ENCODE measurements around the gene FSTL4. TPM values are rescaled to one million over a fixed set of nuclear protein-coding genes. Genes with fewer than 3 reads are reported as not detected.

FSTL4 gene
- total and polyA plus RNA-seq, 2 of the 13 experiments (the other 11 are each of a cell fraction or from before 2014, with no cell fraction given): 2.1 to 3.0 TPM

DNA sequence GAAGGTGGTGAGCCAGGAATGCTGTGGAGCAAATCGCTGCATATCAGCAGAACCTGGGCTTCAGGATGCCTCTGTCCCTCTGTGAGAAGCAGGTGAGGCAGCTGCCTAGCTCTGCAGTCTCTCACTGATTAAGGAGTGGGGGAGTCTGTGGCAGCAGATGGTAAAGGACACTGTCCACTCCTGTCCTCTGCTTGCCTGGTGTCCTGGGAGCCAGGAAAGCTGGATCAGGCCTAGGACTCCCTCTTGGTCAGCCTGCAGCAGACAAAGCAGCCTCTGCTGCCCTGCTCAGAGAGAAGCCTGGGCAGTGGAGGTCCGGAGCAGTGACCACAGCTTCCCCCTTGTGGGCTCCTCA, 345.8 kb downstream of the FSTL4 start (continued):
- TF ChIP-seq JUND (CRISPR knock-in tag; IDR thresholded peaks at IDR 0.05) (no peak), TP53 (CRISPR knock-in tag; conservative IDR thresholded peaks at IDR 0.05) (no peak), ZFP36 (IDR thresholded peaks at IDR 0.05; ENCODE audit: borderline replicate concordance, low read depth, low read length, partially characterized antibody) (no peak), GPN1 (CRISPR knock-in tag; IDR thresholded peaks at IDR 0.05; ENCODE audit: borderline replicate concordance) (no peak), ZC3H4 (CRISPR knock-in tag; IDR thresholded peaks at IDR 0.05; ENCODE audit: borderline replicate concordance) (no peak), ZNF550 (CRISPR knock-in tag; IDR thresholded peaks at IDR 0.05; ENCODE audit: borderline replicate concordance) (no peak), NAIF1 (CRISPR knock-in tag; IDR thresholded peaks at IDR 0.05; ENCODE audit: borderline replicate concordance) (no peak), MED1 (CRISPR knock-in tag; IDR thresholded peaks at IDR 0.05) (no peak), ZNF589 (CRISPR knock-in tag; conservative IDR thresholded peaks at IDR 0.05) (no peak), EZH2 (conservative IDR thresholded peaks at IDR 0.05; ENCODE audit: low read depth, low read length) (0 out of 2 replicates have a peak, but pooled peaks have one; percentile 31), TBX2 (CRISPR knock-in tag; IDR thresholded peaks at IDR 0.05; ENCODE audit: borderline replicate concordance) (peak; percentile 26; the same call in 1 of the 2 replicates), TEAD2 (CRISPR knock-in tag; IDR thresholded peaks at IDR 0.05) (no peak), ZNF724P (CRISPR knock-in tag; IDR thresholded peaks at IDR 0.05; ENCODE audit: borderline replicate concordance) (no peak), ZNF746 (CRISPR knock-in tag; IDR thresholded peaks at IDR 0.05) (no peak), REPIN1 (CRISPR knock-in tag; IDR thresholded peaks at IDR 0.05; ENCODE audit: borderline replicate concordance, low read depth) (no peak), U2AF2 (IDR thresholded peaks at IDR 0.05; ENCODE audit: low read depth, low read length) (no peak), ZNF260 (CRISPR knock-in tag; IDR thresholded peaks at IDR 0.05; ENCODE audit: borderline replicate concordance, low read depth) (no peak), TBL1XR1 (IDR thresholded peaks at IDR 0.05; ENCODE audit: borderline replicate concordance, low read length, partially characterized antibody) (no peak), ZFAT (CRISPR knock-in tag; conservative IDR thresholded peaks at IDR 0.05) (no peak), ZMYM4 (CRISPR knock-in tag; IDR thresholded peaks at IDR 0.05) (peak; percentile 8; the same call in 1 of the 2 replicates), FOXA3 (CRISPR knock-in tag; IDR thresholded peaks at IDR 0.05) (no peak), HHEX (CRISPR knock-in tag; IDR thresholded peaks at IDR 0.05) (no peak), YY1 (IDR thresholded peaks at IDR 0.05; ENCODE audit: insufficient read depth, insufficient replicate concordance, low read depth, low read length) (no peak)
- TF ChIP-seq, protein P1, sequence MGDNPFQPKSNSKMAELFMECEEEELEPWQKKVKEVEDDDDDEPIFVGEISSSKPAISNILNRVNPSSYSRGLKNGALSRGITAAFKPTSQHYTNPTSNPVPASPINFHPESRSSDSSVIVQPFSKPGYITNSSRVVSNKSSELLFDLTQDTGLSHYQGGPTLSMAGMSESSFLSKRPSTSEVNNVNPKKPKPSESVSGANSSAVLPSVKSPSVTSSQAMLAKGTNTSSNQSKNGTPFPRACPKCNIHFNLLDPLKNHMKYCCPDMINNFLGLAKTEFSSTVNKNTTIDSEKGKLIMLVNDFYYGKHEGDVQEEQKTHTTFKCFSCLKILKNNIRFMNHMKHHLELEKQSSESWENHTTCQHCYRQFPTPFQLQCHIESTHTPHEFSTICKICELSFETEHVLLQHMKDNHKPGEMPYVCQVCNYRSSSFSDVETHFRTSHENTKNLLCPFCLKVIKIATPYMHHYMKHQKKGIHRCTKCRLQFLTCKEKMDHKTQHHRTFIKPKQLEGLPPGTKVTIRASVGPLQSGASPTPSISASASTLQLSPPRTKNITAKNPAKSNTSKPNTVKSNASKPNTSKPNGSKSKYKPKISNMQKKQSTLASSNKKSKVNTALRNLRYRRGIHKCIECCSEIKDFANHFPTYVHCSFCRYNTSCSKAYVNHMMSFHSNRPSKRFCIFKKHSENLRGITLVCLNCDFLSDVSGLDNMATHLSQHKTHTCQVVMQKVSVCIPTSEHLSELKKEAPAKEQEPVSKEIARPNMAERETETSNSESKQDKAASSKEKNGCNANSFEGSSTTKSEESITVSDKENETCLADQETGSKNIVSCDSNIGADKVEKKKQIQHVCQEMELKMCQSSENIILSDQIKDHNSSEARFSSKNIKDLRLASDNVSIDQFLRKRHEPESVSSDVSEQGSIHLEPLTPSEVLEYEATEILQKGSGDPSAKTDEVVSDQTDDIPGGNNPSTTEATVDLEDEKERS (CRISPR knock-in tag; IDR thresholded peaks at IDR 0.05): no peak
- TF ChIP-seq, protein P2, sequence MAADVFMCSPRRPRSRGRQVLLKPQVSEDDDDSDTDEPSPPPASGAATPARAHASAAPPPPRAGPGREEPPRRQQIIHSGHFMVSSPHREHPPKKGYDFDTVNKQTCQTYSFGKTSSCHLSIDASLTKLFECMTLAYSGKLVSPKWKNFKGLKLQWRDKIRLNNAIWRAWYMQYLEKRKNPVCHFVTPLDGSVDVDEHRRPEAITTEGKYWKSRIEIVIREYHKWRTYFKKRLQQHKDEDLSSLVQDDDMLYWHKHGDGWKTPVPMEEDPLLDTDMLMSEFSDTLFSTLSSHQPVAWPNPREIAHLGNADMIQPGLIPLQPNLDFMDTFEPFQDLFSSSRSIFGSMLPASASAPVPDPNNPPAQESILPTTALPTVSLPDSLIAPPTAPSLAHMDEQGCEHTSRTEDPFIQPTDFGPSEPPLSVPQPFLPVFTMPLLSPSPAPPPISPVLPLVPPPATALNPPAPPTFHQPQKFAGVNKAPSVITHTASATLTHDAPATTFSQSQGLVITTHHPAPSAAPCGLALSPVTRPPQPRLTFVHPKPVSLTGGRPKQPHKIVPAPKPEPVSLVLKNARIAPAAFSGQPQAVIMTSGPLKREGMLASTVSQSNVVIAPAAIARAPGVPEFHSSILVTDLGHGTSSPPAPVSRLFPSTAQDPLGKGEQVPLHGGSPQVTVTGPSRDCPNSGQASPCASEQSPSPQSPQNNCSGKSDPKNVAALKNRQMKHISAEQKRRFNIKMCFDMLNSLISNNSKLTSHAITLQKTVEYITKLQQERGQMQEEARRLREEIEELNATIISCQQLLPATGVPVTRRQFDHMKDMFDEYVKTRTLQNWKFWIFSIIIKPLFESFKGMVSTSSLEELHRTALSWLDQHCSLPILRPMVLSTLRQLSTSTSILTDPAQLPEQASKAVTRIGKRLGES (CRISPR knock-in tag; IDR thresholded peaks at IDR 0.05; ENCODE audit: borderline replicate concordance): no peak
- TF ChIP-seq, protein P3, sequence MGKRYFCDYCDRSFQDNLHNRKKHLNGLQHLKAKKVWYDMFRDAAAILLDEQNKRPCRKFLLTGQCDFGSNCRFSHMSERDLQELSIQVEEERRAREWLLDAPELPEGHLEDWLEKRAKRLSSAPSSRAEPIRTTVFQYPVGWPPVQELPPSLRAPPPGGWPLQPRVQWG (CRISPR knock-in tag; IDR thresholded peaks at IDR 0.05; ENCODE audit: borderline replicate concordance, low read depth): no peak

All from HepG2 (cell line).